ENCODE results near the gene SLC22A8. TPM values are rescaled to one million over a fixed set of nuclear protein-coding genes. Genes with fewer than 3 reads are reported as not detected.
"Not testable (repeated sequence)": the region's sequence is repeated elsewhere in the genome, so short reads cannot be mapped to it uniquely, and the experiment has no call there.

Gene SLC22A8, protein sequence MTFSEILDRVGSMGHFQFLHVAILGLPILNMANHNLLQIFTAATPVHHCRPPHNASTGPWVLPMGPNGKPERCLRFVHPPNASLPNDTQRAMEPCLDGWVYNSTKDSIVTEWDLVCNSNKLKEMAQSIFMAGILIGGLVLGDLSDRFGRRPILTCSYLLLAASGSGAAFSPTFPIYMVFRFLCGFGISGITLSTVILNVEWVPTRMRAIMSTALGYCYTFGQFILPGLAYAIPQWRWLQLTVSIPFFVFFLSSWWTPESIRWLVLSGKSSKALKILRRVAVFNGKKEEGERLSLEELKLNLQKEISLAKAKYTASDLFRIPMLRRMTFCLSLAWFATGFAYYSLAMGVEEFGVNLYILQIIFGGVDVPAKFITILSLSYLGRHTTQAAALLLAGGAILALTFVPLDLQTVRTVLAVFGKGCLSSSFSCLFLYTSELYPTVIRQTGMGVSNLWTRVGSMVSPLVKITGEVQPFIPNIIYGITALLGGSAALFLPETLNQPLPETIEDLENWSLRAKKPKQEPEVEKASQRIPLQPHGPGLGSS
- total RNA-seq: not detected in 2 replicates

DNA sequence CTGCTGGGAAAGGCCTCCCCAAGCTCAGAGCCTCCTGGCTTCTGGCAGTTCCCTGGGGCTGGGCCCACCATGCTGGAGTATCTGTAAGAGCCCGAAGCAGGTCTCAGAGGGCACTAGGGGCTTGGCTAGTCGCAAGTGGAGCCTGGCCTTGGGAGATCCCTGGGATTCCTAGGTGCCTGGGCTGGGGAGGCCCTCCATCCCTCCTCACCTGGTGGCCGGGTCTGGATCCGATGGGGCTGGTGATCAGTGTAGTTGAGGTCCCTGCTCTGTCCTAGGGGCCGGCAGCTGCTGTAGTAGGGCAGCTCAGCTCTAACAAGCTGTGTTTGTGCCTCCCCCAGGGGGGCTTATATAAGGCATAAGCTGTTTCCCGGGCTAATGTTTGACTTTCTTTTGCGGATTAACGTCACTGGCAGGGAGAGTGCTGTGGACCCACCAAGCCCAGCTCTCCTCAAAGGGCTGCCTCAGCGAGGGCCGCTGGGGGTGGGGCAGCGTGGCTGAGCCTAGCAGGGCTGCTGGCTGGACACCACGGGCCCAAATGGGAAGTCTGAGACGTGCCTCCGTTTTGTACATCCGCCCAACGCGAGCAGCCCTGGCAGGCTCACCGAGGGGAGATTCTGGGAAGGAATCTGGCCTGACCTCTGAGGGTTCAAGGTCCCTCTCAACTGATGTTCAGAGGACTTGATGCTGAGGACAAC is at the start of gene SLC22A8:
Gene SLC22A8, minus strand, starts transcription at position 321 of the 695 bp plus-strand sequence. CDS start 883 bp downstream, outside the sequence.
- DNase-seq (no peak), ATAC-seq (ENCODE audit: low read depth) (no peak)
- TF ChIP-seq, protein P1, sequence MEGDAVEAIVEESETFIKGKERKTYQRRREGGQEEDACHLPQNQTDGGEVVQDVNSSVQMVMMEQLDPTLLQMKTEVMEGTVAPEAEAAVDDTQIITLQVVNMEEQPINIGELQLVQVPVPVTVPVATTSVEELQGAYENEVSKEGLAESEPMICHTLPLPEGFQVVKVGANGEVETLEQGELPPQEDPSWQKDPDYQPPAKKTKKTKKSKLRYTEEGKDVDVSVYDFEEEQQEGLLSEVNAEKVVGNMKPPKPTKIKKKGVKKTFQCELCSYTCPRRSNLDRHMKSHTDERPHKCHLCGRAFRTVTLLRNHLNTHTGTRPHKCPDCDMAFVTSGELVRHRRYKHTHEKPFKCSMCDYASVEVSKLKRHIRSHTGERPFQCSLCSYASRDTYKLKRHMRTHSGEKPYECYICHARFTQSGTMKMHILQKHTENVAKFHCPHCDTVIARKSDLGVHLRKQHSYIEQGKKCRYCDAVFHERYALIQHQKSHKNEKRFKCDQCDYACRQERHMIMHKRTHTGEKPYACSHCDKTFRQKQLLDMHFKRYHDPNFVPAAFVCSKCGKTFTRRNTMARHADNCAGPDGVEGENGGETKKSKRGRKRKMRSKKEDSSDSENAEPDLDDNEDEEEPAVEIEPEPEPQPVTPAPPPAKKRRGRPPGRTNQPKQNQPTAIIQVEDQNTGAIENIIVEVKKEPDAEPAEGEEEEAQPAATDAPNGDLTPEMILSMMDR (IDR thresholded peaks at IDR 0.05): no peak
- intact Hi-C loops (cut with micrococcal nuclease): no loop called here
- Mint-ChIP-seq H3K36me3 (ENCODE audit: low read depth) (no peaks in the 10 kb centered on the region), H3K9me3 (no peaks in the 10 kb centered on the region), H3K27me3 (peaks cover 22% of the 10 kb centered on the region), H3K4me3 (no peak within 1 kb of the TSS), H3K27ac (no peak within 1 kb of the TSS), H3K4me1 (no peaks in the 10 kb centered on the region)
- POLR2A ChIA-PET: no interaction called here
- CTCF ChIA-PET: interaction anchor here (0.9 kb wide), 1 partner anchor 110 kb away, joined by 3 read pairs; no protein-coding TSS in a partner anchor

DNA sequence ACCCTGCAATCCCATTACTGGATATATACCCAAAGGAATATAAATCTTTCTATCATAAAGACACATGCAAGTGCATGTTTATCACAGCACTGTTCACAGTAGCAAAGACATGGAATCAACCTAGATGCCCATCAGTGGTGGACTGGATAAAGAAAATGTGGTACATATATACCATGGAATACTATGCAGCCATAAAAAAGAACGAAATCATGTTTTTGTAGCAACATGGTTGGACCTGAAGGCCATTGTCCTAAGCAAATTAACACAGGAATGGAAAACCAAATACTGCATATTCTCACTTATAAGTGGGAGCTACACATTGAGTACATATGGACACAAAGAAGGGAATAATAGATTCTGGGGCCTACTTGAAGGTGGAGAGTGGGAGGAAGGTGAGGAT is 30.6 kb upstream of the SLC22A8 start:
- intact Hi-C loops (cut with micrococcal nuclease); CTCF ChIA-PET; POLR2A ChIA-PET; H3K9me3 Mint-ChIP-seq; DNase-seq; ATAC-seq (ENCODE audit: low read depth); H3K36me3 Mint-ChIP-seq (ENCODE audit: low read depth); H3K4me3 Mint-ChIP-seq; H3K4me1 Mint-ChIP-seq; H3K27ac Mint-ChIP-seq: not testable (repeated sequence)
- peaks cover 12% of the 10 kb centered on the region for H3K27me3 Mint-ChIP-seq

DNA sequence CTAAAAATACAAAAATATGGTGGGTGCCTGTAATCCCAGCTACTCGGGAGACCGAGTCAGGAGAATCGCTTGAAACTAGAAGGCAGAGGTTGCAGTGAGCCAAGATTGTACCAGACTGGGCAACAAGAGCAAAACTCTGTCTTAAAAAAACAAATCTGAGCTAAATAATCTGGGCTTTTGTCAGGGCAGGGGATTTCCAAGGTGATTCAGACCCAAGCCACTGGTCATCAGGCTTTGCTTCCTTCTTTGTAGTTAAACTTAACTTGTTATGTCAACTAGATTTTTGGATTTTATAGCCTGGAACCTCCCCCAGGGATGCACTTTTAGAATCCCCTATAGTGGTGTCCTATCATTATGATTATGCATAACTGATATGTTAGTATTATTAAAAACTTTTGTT is 27.0 kb upstream of the SLC22A8 start:
- Mint-ChIP-seq H3K36me3 (ENCODE audit: low read depth) (no peaks in the 10 kb centered on the region), H3K27ac (no peak overlapping the region), H3K4me1 (no peaks in the 10 kb centered on the region), H3K4me3 (no peak overlapping the region), H3K9me3 (no peaks in the 10 kb centered on the region), H3K27me3 (peaks cover 24% of the 10 kb centered on the region)
- DNase-seq: no peak
- TF ChIP-seq, protein P1 (IDR thresholded peaks at IDR 0.05): no peak
- no peak for ATAC-seq (ENCODE audit: low read depth)
- POLR2A ChIA-PET: no interaction called here
- CTCF ChIA-PET: no interaction called here
- intact Hi-C loops (cut with micrococcal nuclease): no loop called here

DNA sequence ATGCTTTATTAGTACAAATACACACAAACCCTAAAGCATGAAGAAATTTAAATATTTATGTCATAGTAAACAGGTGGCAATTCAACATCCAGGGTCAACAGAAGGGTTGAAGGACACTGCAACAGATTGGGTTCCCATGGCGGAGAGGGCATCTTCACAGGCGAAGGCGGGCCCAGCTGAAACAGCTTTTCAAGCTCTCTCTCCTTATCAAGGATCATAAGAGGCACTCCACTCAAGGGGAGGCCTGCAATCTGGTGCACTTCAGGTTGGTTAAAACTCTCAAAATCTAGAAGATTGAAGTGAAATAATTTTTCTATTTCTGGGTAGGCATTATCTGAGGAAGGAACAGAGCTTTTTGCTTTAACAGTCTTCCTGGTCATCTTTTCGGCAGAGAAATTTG is 16.8 kb upstream of the SLC22A8 start:
- Mint-ChIP-seq H3K27me3 (peaks cover 39% of the 10 kb centered on the region), H3K9me3 (no peaks in the 10 kb centered on the region), H3K36me3 (ENCODE audit: low read depth) (no peaks in the 10 kb centered on the region), H3K27ac (no peak overlapping the region), H3K4me3 (no peak overlapping the region), H3K4me1 (no peaks in the 10 kb centered on the region)
- intact Hi-C loops (cut with micrococcal nuclease): no loop called here
- ATAC-seq (ENCODE audit: low read depth) (no peak), DNase-seq (no peak)
- ChIA-PET CTCF (interaction anchor here (1.3 kb wide), 1 partner anchor 126 kb away, joined by 4 read pairs; no protein-coding TSS in a partner anchor), POLR2A (no interaction called here)
- TF ChIP-seq, protein P1 (IDR thresholded peaks at IDR 0.05): no peak

DNA sequence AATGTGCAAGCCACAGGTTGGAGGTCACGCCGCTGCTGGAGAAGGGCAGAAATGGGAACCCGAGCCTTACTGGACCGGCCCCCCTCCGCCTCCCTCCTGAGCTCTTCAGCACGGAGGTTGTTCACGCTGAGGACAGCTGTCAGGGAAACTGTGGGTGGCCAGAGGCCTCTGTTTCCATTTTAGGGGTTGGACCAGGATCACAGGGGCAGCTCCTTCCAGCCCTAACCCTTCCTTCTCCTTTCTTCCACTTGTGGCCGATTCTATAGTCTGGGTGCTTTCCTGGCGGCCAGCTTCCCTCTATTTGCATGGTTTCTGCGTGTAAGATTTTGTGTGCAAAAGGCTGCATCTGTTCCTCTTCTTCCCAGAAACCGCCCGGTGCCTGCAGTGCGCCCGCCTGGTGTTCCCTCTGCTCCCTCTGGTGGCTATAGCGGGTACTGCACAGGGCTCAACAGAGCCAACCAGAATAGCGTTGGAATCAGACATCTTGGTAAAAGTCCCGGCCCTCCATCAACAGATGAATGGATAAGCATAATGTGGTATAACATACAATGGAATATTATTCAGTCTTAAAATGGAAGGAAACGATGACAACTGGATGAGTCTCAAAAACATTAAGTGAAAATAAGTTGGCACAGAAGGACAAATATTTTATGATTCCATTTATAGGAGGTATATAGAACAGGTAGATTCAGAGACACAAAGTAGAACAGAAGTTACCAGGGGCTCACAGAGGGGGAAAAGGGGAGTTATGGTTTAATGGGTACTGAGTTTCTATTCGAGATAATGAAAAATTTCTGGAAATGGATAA is 8.4 kb upstream of the SLC22A8 start:
- CTCF ChIA-PET: interaction anchor here (0.6 to 8.3 kb wide), 6 partner anchors 10 to 625 kb away, joined by 3 to 227 read pairs (median 4); no protein-coding TSS in a partner anchor
- TF ChIP-seq, protein P1 (IDR thresholded peaks at IDR 0.05): peak; percentile 99

More for the DNA sequence above, 8.4 kb upstream of the SLC22A8 start:
- intact Hi-C loops (cut with micrococcal nuclease): loop anchor here (1.0 to 5.0 kb wide), 3 partner anchors 102 to 643 kb away; partner anchors contain the start of gene CHRM1
- ATAC-seq (ENCODE audit: low read depth) (peak; percentile 94), DNase-seq (peak; percentile 75)
- POLR2A ChIA-PET: no interaction called here
- H3K4me1 Mint-ChIP-seq: peaks cover 4% of the 10 kb centered on the region
- H3K4me3 Mint-ChIP-seq: no peak overlapping the region
- peaks cover 29% of the 10 kb centered on the region for H3K27me3 Mint-ChIP-seq
- H3K27ac Mint-ChIP-seq: no peak overlapping the region
- no peaks in the 10 kb centered on the region for H3K36me3 Mint-ChIP-seq (ENCODE audit: low read depth)
- H3K9me3 Mint-ChIP-seq: no peaks in the 10 kb centered on the region
